Endodermal cell (in vitro differentiated cells): ENCODE measurements around the gene FAM168A. TPM values are rescaled to one million over a fixed set of nuclear protein-coding genes. Genes with fewer than 3 reads are reported as not detected.

Experiments
- DNase-seq: peaks from one replicate; pipeline ENCODE4 v3.0.0-alpha.2; 2017
- H3K27ac ChIP-seq: 2 replicates; pipeline ENCODE4 v1.5.1; 2013; ENCODE audit warnings: mild to moderate bottlenecking, low read depth, low read length, moderate library complexity
- H3K27me3 ChIP-seq: 2 replicates; pipeline ENCODE4 v1.6.1; 2013; ENCODE audit warnings: mild to moderate bottlenecking, low read length, moderate library complexity; ENCODE audit not compliant: insufficient read depth, control insufficient read depth, poor library complexity, severe bottlenecking
- H3K36me3 ChIP-seq: 2 replicates; pipeline ENCODE4 v1.7.0; 2013; ENCODE audit warnings: mild to moderate bottlenecking, low read length, moderate library complexity; ENCODE audit not compliant: control insufficient read depth, insufficient read depth
- H3K4me1 ChIP-seq: one replicate; pipeline ENCODE4 v1.7.0; 2013; ENCODE audit warnings: low read length; ENCODE audit not compliant: control insufficient read depth, insufficient read depth
- H3K4me3 ChIP-seq: 2 replicates; pipeline ENCODE4 v1.5.1; 2013; ENCODE audit warnings: mild to moderate bottlenecking, low read length, moderate library complexity
- H3K9ac ChIP-seq: 2 replicates; pipeline ENCODE4 v1.6.1; 2013; ENCODE audit warnings: mild to moderate bottlenecking, low read length, moderate library complexity; ENCODE audit not compliant: poor library complexity, severe bottlenecking; ENCODE audit errors: extremely low read depth
- H3K9me3 ChIP-seq: 2 replicates; pipeline ENCODE4 v1.6.1; 2013; ENCODE audit warnings: mild to moderate bottlenecking, low read length, moderate library complexity; ENCODE audit not compliant: control insufficient read depth
- H3K27ac Mint-ChIP-seq: 2 replicates; pipeline ENCODE4 v1.8.0; 2020; ENCODE audit warnings: mixed read lengths
- H3K27me3 Mint-ChIP-seq: 2 replicates; pipeline ENCODE4 v1.8.0; 2021; ENCODE audit warnings: mild to moderate bottlenecking, mixed read lengths; ENCODE audit not compliant: insufficient read depth
- H3K36me3 Mint-ChIP-seq: 2 replicates; pipeline ENCODE4 v1.8.0; 2020; ENCODE audit warnings: low read depth, mixed read lengths
- H3K4me1 Mint-ChIP-seq: 2 replicates; pipeline ENCODE4 v1.8.0; 2020; ENCODE audit warnings: mixed read lengths
- H3K4me3 Mint-ChIP-seq: 2 replicates; pipeline ENCODE4 v1.8.0; 2020; ENCODE audit warnings: mild to moderate bottlenecking, moderate library complexity, mixed read lengths
- H3K9me3 Mint-ChIP-seq: 2 replicates; pipeline ENCODE4 v1.8.0; 2020; ENCODE audit warnings: mild to moderate bottlenecking, mixed read lengths
- CTCF ChIP-seq: fragments of 200-600 bp; sonication (generic); conservative IDR thresholded peaks from 2 replicates; pipeline ENCODE4 v1.5.0; 2021; ENCODE audit warnings: antibody characterized with exemption, mild to moderate bottlenecking
- WGBS, 2 experiments: methylation state at CpG; one replicate each; pipeline versions ENCODE4 v1.1.5 to v1.1.7; 2013; ENCODE audit warnings: missing lambda C conversion rate in 2 of 2, mixed read lengths in 1 of 2; ENCODE audit not compliant: insufficient coverage in 1 of 2, insufficient read length in 1 of 2; 5-methylcytosine and 5-hydroxymethylcytosine counted together
- total RNA-seq, 2 donors: library from RNA; stranded (reverse); fragmentation: NEBNext Ultra II Directional in 1 of 2; extraction: Animal tissue kit (Norgen Biotek cat#: 25700) in 1 of 2; gene quantifications; 2 replicates in 1 of 2; 3 replicates in 1 of 2; pipeline ENCODE4 v1.2.1, GENCODE V29; 2021

FAM168A gene
- total RNA-seq, 2 donors from 2014 or later = 27.4 to 31.6 TPM

- no peak for DNase-seq
- no peak overlapping the region for H3K27ac ChIP-seq
- H3K27ac Mint-ChIP-seq = no peak overlapping the region
- no peak overlapping the region for H3K9ac ChIP-seq
- H3K4me1 ChIP-seq = no peaks in the 10 kb centered on the region
- H3K27me3 Mint-ChIP-seq = no peaks in the 10 kb centered on the region
- H3K4me3 Mint-ChIP-seq = no peak overlapping the region
- peaks cover 6% of the 10 kb centered on the region for H3K4me1 Mint-ChIP-seq
- TF ChIP-seq CTCF = no peak
- no peaks in the 10 kb centered on the region for H3K9me3 Mint-ChIP-seq
- H3K36me3 ChIP-seq = peaks cover 7% of the 10 kb centered on the region
- H3K4me3 ChIP-seq = no peak overlapping the region
- no peaks in the 10 kb centered on the region for H3K9me3 ChIP-seq
- H3K27me3 ChIP-seq = no peaks in the 10 kb centered on the region
- H3K36me3 Mint-ChIP-seq = peaks cover 3% of the 10 kb centered on the region
Observed at GRCh38 chr11:73428699-73429098, 169.2 kb downstream of the FAM168A start.

DNA sequence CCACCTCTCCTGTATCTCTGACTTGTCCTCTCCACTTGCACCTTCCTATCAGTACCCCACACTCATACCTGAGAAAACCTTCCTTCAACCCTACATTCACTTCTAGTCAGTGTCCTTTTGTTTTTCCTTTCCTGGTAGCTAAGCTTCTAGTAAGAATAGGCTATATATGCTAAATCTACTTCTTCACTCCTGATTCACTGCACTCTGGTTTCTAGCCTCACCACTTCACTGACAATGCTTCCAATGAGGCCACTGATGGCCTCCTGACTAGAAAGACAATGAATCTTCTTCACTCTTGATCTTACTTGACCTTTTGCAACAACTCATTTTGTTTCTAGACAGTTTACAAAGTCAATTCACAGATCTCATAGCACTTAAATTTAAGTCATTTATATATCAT is 169.7 kb downstream of the FAM168A start:
- Mint-ChIP-seq H3K27me3 (no peaks in the 10 kb centered on the region), H3K4me3 (no peak overlapping the region), H3K4me1 (peaks cover 6% of the 10 kb centered on the region), H3K36me3 (peaks cover 3% of the 10 kb centered on the region), H3K27ac (no peak overlapping the region), H3K9me3 (no peaks in the 10 kb centered on the region)
- DNase-seq = no peak
- Histone ChIP-seq H3K9ac (no peak overlapping the region), H3K4me3 (no peak overlapping the region), H3K27me3 (no peaks in the 10 kb centered on the region), H3K36me3 (peaks cover 7% of the 10 kb centered on the region), H3K27ac (no peak overlapping the region), H3K4me1 (no peaks in the 10 kb centered on the region), H3K9me3 (no peaks in the 10 kb centered on the region)
- no peak for TF ChIP-seq CTCF

GRCh38 chr11:73426219-73426850 is 171.6 kb downstream of the FAM168A start:
- Histone ChIP-seq H3K27me3 (no peaks in the 10 kb centered on the region), H3K9ac (no peak overlapping the region), H3K4me3 (no peak overlapping the region), H3K27ac (no peak overlapping the region), H3K9me3 (no peaks in the 10 kb centered on the region), H3K4me1 (no peaks in the 10 kb centered on the region), H3K36me3 (peaks cover 7% of the 10 kb centered on the region)
- 96% methylated on average over 2 of the region's 2 CpGs; no CpG with 5 or more reads in 1 of the 2 experiments for WGBS, 2 experiments
- peaks cover 3% of the 10 kb centered on the region for H3K36me3 Mint-ChIP-seq
- no peaks in the 10 kb centered on the region for H3K9me3 Mint-ChIP-seq
- peak; percentile 22 for DNase-seq
- H3K27ac Mint-ChIP-seq = no peak overlapping the region
- peaks cover 8% of the 10 kb centered on the region for H3K4me1 Mint-ChIP-seq
- TF ChIP-seq CTCF = no peak
- H3K4me3 Mint-ChIP-seq = no peak overlapping the region
- no peaks in the 10 kb centered on the region for H3K27me3 Mint-ChIP-seq
